Caco-2 (cell line): ENCODE measurements around the gene C1orf167. TPM values are rescaled to one million over a fixed set of nuclear protein-coding genes. Genes with fewer than 3 reads are reported as not detected.

Experiments
- BruUV-seq: library from RNA; stranded (reverse); fragments of 400-500 nt; replicated peaks from 2 replicates; lab custom pipeline; 2021; lab: Mats Ljungman, UMichigan
- CTCF ChIA-PET: fragments of 300-600 bp; sonication (Branson Sonifier 250); formaldehyde crosslinking; loops from one replicate; lab custom pipeline; 2022; ENCODE audit warnings: antibody characterized with exemption; lab: Charles Lee
- POLR2A ChIA-PET: fragments of 300-600 bp; sonication (Branson Sonifier 250); formaldehyde crosslinking; loops from one replicate; lab custom pipeline; 2022; ENCODE audit warnings: antibody characterized with exemption; lab: Charles Lee
- DNase-seq, 2 experiments: peaks; one replicate each; pipeline versions ENCODE4 v3.0.0 to v3.0.0-alpha.2; 2020 to 2022
- H3K27me3 ChIP-seq: replicated peaks from 2 replicates; pipeline ENCODE4 v1.6.0; 2011; ENCODE audit warnings: low read length; ENCODE audit not compliant: control insufficient read depth, insufficient read depth
- H3K36me3 ChIP-seq: 2 replicates; pipeline ENCODE4 v1.5.1; 2011; ENCODE audit warnings: low read length; ENCODE audit not compliant: control insufficient read depth, insufficient read depth
- H3K4me1 ChIP-seq: fragments of 250-450 bp; sonication (Bioruptor Pico); 2 replicates; pipeline ENCODE4 v1.5.1; 2020; ENCODE audit warnings: mild to moderate bottlenecking
- H3K4me3 ChIP-seq: 2 replicates; pipeline ENCODE4 v1.5.1; 2011; ENCODE audit warnings: low read depth, mild to moderate bottlenecking, control low read depth, low read length
- H3K9me3 ChIP-seq: fragments of 250-450 bp; sonication (Bioruptor Pico); 2 replicates; pipeline ENCODE4 v1.5.1; 2020; ENCODE audit warnings: mild to moderate bottlenecking, moderate library complexity
- H3K27ac Mint-ChIP-seq: one replicate; pipeline ENCODE4 v1.8.0; 2022; ENCODE audit warnings: mixed read lengths; ENCODE audit not compliant: unreplicated experiment
- H3K27me3 Mint-ChIP-seq: one replicate; pipeline ENCODE4 v1.8.0; 2022; ENCODE audit warnings: mixed read lengths; ENCODE audit not compliant: insufficient read depth, unreplicated experiment
- H3K36me3 Mint-ChIP-seq: one replicate; pipeline ENCODE4 v1.8.0; 2022; ENCODE audit warnings: mild to moderate bottlenecking, mixed read lengths; ENCODE audit not compliant: insufficient read depth, unreplicated experiment
- H3K4me1 Mint-ChIP-seq: one replicate; pipeline ENCODE4 v1.8.0; 2022; ENCODE audit warnings: low read depth, mixed read lengths; ENCODE audit not compliant: unreplicated experiment
- H3K4me3 Mint-ChIP-seq: one replicate; pipeline ENCODE4 v1.8.0; 2022; ENCODE audit warnings: mild to moderate bottlenecking, moderate library complexity, mixed read lengths; ENCODE audit not compliant: unreplicated experiment
- H3K9me3 Mint-ChIP-seq: one replicate; pipeline ENCODE4 v1.8.0; 2022; ENCODE audit warnings: mixed read lengths; ENCODE audit not compliant: unreplicated experiment
- CTCF ChIP-seq, 2 experiments: fragments of 200-600 bp in 1 of 2; IDR thresholded peaks; 1 replicate in 1 of 2; 2 replicates in 1 of 2; pipeline versions ENCODE4 v1.5.1 to v1.8.0; 2011 to 2022; ENCODE audit warnings: antibody characterized with exemption in 1 of 2, control low read depth in 1 of 2, inconsistent platforms in 1 of 2, low read depth in 1 of 2, low read length in 1 of 2, mild to moderate bottlenecking in 1 of 2, moderate library complexity in 1 of 2; ENCODE audit not compliant: insufficient read depth in 1 of 2, severe bottlenecking in 1 of 2, unreplicated experiment in 1 of 2
- intact Hi-C: fragments of 100-400 bp; cut with micrococcal nuclease; formaldehyde crosslinking; loops from one replicate; pipeline ENCODE4 v1.10.0; 2022; ENCODE audit not compliant: unreplicated experiment
- total RNA-seq: library from RNA; stranded (reverse); gene quantifications from 2 replicates; pipeline ENCODE4 v1.2.3, GENCODE V29; 2022

C1orf167 gene
- total RNA-seq, 1 experiment from 2014 or later = 0.64 TPM

- no peaks in the 10 kb centered on the region for H3K27me3 Mint-ChIP-seq
- peaks cover 73% of the 10 kb centered on the region for H3K36me3 Mint-ChIP-seq
- Histone ChIP-seq H3K36me3 (peaks cover 8% of the 10 kb centered on the region), H3K27me3 (no peaks in the 10 kb centered on the region), H3K4me1 (no peaks in the 10 kb centered on the region), H3K9me3 (no peaks in the 10 kb centered on the region), H3K4me3 (no peak overlapping the region)
- TF ChIP-seq CTCF (IDR thresholded peaks at IDR 0.05; ENCODE audit: insufficient read depth in 1 of 2, low read depth in 1 of 2, low read length in 1 of 2, severe bottlenecking in 1 of 2, unreplicated experiment in 1 of 2) = no peak
- POLR2A ChIA-PET = no interaction called here
- no peak for DNase-seq
- no peaks in the 10 kb centered on the region for H3K9me3 Mint-ChIP-seq
- no peaks in the 10 kb centered on the region for H3K4me1 Mint-ChIP-seq
- no TSS peak for BruUV-seq
- CTCF ChIA-PET = no interaction called here
- no peak overlapping the region for H3K4me3 Mint-ChIP-seq
- intact Hi-C loops = no loop called here
- no peak overlapping the region for H3K27ac Mint-ChIP-seq
These were observed 71.5 kb downstream of the C1orf167 start for GRCh38 chr1:11833497-11833896.

GRCh38 chr1:11833900-11834299, 71.9 kb downstream of the C1orf167 start:
- no peaks in the 10 kb centered on the region for H3K9me3 Mint-ChIP-seq
- no peak overlapping the region for H3K27ac Mint-ChIP-seq
- no peaks in the 10 kb centered on the region for H3K27me3 Mint-ChIP-seq
- no peak for DNase-seq
- POLR2A ChIA-PET = no interaction called here
- H3K4me3 ChIP-seq = no peak overlapping the region
- no peak for TF ChIP-seq CTCF (IDR thresholded peaks at IDR 0.05; ENCODE audit: insufficient read depth in 1 of 2, low read depth in 1 of 2, low read length in 1 of 2, severe bottlenecking in 1 of 2, unreplicated experiment in 1 of 2)
- no peak overlapping the region for H3K4me3 Mint-ChIP-seq
- intact Hi-C loops = no loop called here
- no peaks in the 10 kb centered on the region for H3K4me1 Mint-ChIP-seq
- no peaks in the 10 kb centered on the region for H3K9me3 ChIP-seq
- H3K36me3 ChIP-seq = peaks cover 8% of the 10 kb centered on the region
- BruUV-seq = no TSS peak
- H3K4me1 ChIP-seq = no peaks in the 10 kb centered on the region
- CTCF ChIA-PET = no interaction called here
- H3K27me3 ChIP-seq = no peaks in the 10 kb centered on the region
- peaks cover 73% of the 10 kb centered on the region for H3K36me3 Mint-ChIP-seq

- Mint-ChIP-seq H3K27me3 (no peaks in the 10 kb centered on the region), H3K4me1 (no peaks in the 10 kb centered on the region), H3K36me3 (peaks cover 68% of the 10 kb centered on the region), H3K27ac (no peak overlapping the region), H3K9me3 (no peaks in the 10 kb centered on the region), H3K4me3 (no peak overlapping the region)
- Histone ChIP-seq H3K9me3 (no peaks in the 10 kb centered on the region), H3K4me3 (no peak overlapping the region), H3K36me3 (peaks cover 14% of the 10 kb centered on the region), H3K27me3 (no peaks in the 10 kb centered on the region), H3K4me1 (no peaks in the 10 kb centered on the region)
- POLR2A ChIA-PET = interaction anchor here (1.1 to 2.0 kb wide), 3 partner anchors 29 to 74 kb away, joined by 3 to 9 read pairs (median 4); partner anchors contain the start of gene CLCN6
- intact Hi-C loops = loop anchor here (5.0 kb wide), 1 partner anchor 72 kb away; no protein-coding TSS in a partner anchor
- BruUV-seq = no TSS peak
- TF ChIP-seq CTCF (IDR thresholded peaks at IDR 0.05; ENCODE audit: insufficient read depth in 1 of 2, low read depth in 1 of 2, low read length in 1 of 2, severe bottlenecking in 1 of 2, unreplicated experiment in 1 of 2) = no peak
- CTCF ChIA-PET = interaction anchor here (1.2 kb wide), 1 partner anchor 44 kb away, joined by 3 read pairs; no protein-coding TSS in a partner anchor
- DNase-seq = no peak
These were observed 73.6 kb downstream of the C1orf167 start for GRCh38 chr1:11835441-11836225.
